Keratinocyte (primary cell): ENCODE data around the gene ICAM2.
A peak's percentile ranks its signal among the peaks of the same experiment; 100 is the strongest.

Source experiments
- EZH2 ChIP-seq: IDR thresholded peaks from one replicate; pipeline ENCODE4 v1.6.1; 2012; ENCODE audit warnings: inconsistent platforms, mild to moderate bottlenecking, low read length, moderate library complexity
- TF ChIP-seq, protein P1 (sequence below), 3 experiments: IDR thresholded peaks in 1 of 3; conservative IDR thresholded peaks in 1 of 3; optimal IDR thresholded peaks in 1 of 3; 2 replicates in 2 of 3; 3 replicates in 1 of 3; pipeline versions ENCODE3 to v1.5.1; 2011; ENCODE audit warnings: low read length in 3 of 3, mild to moderate bottlenecking in 3 of 3, moderate library complexity in 2 of 3, control low read depth in 1 of 3, inconsistent platforms in 1 of 3; ENCODE audit not compliant: insufficient read depth in 2 of 3; ENCODE audit errors: extremely low read depth in 1 of 3

DNA sequence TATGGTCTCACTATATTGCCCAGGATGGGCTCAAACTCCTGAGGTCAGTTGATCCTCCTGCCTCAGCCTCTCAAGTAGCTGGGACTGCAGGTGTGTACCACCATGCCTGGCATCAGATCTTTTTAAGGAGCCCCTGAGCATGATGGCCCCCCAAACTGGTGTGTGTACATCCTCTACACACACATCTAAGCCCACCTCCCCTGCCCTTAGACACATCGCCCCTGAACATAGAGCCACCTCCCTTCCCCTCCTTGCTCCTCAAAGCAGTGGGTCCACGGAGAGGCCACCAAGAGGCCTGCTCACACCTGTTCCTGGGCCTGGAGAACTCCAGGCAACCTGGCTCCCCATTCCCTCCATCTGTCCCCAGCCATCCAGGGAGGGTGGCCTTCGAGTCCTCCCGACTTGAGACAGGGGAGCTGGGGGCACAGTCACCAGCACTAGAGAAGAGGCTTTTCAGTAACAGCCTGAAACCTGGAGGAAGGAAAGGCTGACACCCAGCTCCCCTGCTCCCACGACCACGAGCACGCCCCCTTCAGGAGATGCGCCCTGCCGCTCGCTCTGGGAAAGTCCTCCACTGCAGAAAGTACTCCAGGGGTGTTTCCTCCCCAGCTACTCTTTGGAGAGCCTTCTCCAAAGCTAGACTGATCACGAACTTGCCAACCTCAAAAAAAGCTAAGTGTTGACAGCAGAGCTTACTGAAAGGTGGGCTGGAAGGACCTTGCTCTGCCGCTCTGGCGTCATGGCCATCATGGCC, 34.9 kb downstream of the ICAM2 start:
- TF ChIP-seq, protein P1, sequence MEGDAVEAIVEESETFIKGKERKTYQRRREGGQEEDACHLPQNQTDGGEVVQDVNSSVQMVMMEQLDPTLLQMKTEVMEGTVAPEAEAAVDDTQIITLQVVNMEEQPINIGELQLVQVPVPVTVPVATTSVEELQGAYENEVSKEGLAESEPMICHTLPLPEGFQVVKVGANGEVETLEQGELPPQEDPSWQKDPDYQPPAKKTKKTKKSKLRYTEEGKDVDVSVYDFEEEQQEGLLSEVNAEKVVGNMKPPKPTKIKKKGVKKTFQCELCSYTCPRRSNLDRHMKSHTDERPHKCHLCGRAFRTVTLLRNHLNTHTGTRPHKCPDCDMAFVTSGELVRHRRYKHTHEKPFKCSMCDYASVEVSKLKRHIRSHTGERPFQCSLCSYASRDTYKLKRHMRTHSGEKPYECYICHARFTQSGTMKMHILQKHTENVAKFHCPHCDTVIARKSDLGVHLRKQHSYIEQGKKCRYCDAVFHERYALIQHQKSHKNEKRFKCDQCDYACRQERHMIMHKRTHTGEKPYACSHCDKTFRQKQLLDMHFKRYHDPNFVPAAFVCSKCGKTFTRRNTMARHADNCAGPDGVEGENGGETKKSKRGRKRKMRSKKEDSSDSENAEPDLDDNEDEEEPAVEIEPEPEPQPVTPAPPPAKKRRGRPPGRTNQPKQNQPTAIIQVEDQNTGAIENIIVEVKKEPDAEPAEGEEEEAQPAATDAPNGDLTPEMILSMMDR (optimal IDR thresholded peaks at IDR 0.05 in 1 of 3, IDR thresholded peaks at IDR 0.05 in 1 of 3, conservative IDR thresholded peaks at IDR 0.05 in 1 of 3; ENCODE audit: extremely low read depth in 1 of 3, insufficient read depth in 2 of 3, low read length in 3 of 3), result peak in 1 of 3 experiments; percentile 2
- no peak for TF ChIP-seq EZH2
